ENCODE results near the gene MOSPD2. TPM values are rescaled to one million over a fixed set of nuclear protein-coding genes. Genes with fewer than 3 reads are reported as not detected.

MOSPD2 gene
- polyA plus RNA-seq (2012; ENCODE audit: insufficient read depth, insufficient read length, low read depth): 7.5 TPM

DNA sequence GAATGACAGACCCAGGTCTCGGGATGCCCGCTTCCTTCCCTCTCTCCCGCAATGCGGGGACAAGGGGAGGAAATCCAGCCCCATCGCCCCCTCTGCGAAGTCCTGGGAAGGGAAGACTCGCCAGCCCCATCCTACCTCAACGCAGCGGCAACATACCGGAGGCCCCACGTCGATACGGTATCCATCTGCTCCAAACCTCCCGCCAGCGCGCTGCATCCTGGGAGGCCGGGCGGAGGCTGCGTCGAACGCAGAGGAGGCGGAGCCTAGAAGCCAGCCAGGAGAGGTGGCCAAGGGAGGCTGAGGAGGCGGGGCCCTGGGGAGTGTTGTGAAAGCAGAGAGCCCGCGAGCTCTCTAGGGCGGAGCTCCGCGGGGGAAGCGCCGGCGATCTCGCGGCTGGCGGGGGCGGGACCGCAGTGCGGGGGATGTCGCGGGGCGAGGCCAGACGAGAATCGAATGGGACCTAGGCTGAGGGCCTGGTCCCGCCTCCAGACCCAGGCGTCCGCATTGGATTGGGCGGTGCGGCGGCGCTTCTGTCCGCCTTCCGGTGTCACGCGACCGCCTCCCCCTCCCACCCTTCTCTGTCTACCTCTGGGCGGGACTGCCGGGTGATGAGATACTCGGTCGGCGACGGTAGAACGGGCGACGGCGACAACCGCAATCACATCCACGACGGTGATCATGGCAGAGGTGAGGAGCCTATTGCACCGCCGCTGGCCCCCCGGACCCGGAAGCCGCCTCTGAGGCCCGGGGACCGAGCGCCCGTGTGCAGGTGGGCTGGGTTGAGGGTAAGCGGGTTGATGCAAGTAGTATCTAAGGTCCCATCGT, at the start of gene MOSPD2, which contains the start of gene FANCB:
Gene MOSPD2 (plus strand): TSS at position 571 of the 825 bp plus-strand sequence. CDS start 108 bp downstream, at position 679.
Gene FANCB (minus strand): TSS at position 219 of the 825 bp plus-strand sequence. CDS start 7,559 bp downstream, outside the sequence.
- Histone ChIP-seq H3K4me1 (no peaks in the 10 kb centered on the region), H3K4me3 (ENCODE audit: low read depth, low read length) (peak within 1 kb of the TSS; percentile 80), H3K36me3 (no peaks in the 10 kb centered on the region), H3K27me3 (no peaks in the 10 kb centered on the region), H3K9me3 (no peaks in the 10 kb centered on the region)
- peak; percentile 95 for DNase-seq
- TF ChIP-seq CTCF (IDR thresholded peaks at IDR 0.05; ENCODE audit: low read depth, low read length): no peak

DNA sequence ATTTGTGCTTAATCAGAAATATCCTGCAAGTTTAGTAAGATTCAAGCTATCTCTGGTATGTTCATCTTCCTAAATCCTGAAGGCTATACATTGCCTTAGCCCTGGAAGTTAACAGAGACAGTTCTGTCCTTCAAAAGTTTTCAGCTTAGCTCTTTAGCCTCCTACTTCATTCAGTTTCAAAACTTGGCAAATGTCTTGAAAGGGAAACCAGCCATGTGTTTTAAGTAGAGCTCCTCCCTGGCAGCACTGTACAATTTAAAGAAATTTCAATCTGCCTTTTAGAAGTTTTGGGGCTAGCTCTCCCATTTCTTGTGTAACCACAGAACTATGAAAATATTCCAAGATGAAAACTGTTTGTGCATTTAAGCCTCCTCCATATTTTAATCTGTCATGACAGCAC, 47.4 kb upstream of the MOSPD2 start:
- no peaks in the 10 kb centered on the region for H3K4me1 ChIP-seq
- no peaks in the 10 kb centered on the region for H3K27me3 ChIP-seq
- no peaks in the 10 kb centered on the region for H3K9me3 ChIP-seq
- no peak for TF ChIP-seq CTCF (IDR thresholded peaks at IDR 0.05; ENCODE audit: low read depth, low read length)
- no peak for DNase-seq
- H3K4me3 ChIP-seq (ENCODE audit: low read depth, low read length): no peak overlapping the region
- H3K36me3 ChIP-seq: no peaks in the 10 kb centered on the region

GRCh38 chrX:14826319-14826718, 46.9 kb upstream of the MOSPD2 start:
- H3K36me3 ChIP-seq: no peaks in the 10 kb centered on the region
- no peaks in the 10 kb centered on the region for H3K9me3 ChIP-seq
- no peak for TF ChIP-seq CTCF (IDR thresholded peaks at IDR 0.05; ENCODE audit: low read depth, low read length)
- H3K4me3 ChIP-seq (ENCODE audit: low read depth, low read length): no peak overlapping the region
- H3K27me3 ChIP-seq: no peaks in the 10 kb centered on the region
- DNase-seq: no peak
- no peaks in the 10 kb centered on the region for H3K4me1 ChIP-seq

GRCh38 chrX:14829643-14830042, 43.6 kb upstream of the MOSPD2 start:
- H3K4me3 ChIP-seq (ENCODE audit: low read depth, low read length): no peak overlapping the region
- TF ChIP-seq CTCF (IDR thresholded peaks at IDR 0.05; ENCODE audit: low read depth, low read length): no peak
- no peaks in the 10 kb centered on the region for H3K9me3 ChIP-seq
- no peak for DNase-seq
- H3K4me1 ChIP-seq: no peaks in the 10 kb centered on the region
- H3K36me3 ChIP-seq: no peaks in the 10 kb centered on the region
- H3K27me3 ChIP-seq: no peaks in the 10 kb centered on the region

GRCh38 chrX:14832151-14832550, 41.1 kb upstream of the MOSPD2 start:
- H3K36me3 ChIP-seq: no peaks in the 10 kb centered on the region; the same call in 1 of the 2 replicates
- no peak overlapping the region for H3K4me3 ChIP-seq (ENCODE audit: low read depth, low read length)
- no peaks in the 10 kb centered on the region for H3K4me1 ChIP-seq
- no peaks in the 10 kb centered on the region for H3K27me3 ChIP-seq
- DNase-seq: no peak
- TF ChIP-seq CTCF (IDR thresholded peaks at IDR 0.05; ENCODE audit: low read depth, low read length): no peak
- no peaks in the 10 kb centered on the region for H3K9me3 ChIP-seq

DNA sequence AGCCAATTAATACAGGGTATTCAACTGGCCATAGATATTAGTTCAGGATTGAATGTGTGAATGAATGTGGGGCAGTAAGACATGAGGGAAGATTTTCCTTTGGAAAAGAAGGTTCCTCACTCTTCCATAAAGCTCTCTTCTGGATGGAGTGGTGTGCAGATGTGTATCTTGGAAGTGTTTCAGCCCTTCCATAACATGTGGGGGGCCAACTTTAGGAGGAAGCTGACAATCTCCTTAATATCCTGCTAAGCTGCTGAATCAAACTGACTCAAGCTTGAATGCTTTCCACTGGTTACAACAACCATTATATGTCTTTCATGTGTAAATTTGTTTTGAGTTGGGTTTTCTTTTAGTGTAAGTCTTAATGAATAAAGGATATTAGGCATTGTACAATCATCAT, 40.6 kb upstream of the MOSPD2 start:
- Histone ChIP-seq H3K4me3 (ENCODE audit: low read depth, low read length) (no peak overlapping the region), H3K36me3 (no peaks in the 10 kb centered on the region; the same call in 1 of the 2 replicates), H3K9me3 (no peaks in the 10 kb centered on the region), H3K27me3 (no peaks in the 10 kb centered on the region), H3K4me1 (no peaks in the 10 kb centered on the region)
- no peak for DNase-seq
- TF ChIP-seq CTCF (IDR thresholded peaks at IDR 0.05; ENCODE audit: low read depth, low read length): no peak
